ENCODE data around the gene NLRP4.

Gene NLRP4

DNA sequence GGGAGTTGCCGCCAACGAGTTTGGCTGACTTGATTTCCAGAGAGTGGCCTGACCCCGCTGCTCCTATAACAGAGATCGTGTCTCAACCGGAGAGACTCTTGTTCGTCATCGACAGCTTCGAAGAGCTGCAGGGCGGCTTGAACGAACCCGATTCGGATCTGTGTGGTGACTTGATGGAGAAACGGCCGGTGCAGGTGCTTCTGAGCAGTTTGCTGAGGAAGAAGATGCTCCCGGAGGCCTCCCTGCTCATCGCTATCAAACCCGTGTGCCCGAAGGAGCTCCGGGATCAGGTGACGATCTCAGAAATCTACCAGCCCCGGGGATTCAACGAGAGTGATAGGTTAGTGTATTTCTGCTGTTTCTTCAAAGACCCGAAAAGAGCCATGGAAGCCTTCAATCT, 21.6 kb downstream of the NLRP4 start:
- TF ChIP-seq TSHZ2 (CRISPR knock-in tag; IDR thresholded peaks at IDR 0.05) (no peak), PPARA (CRISPR knock-in tag; IDR thresholded peaks at IDR 0.05; ENCODE audit: borderline replicate concordance) (no peak), RARB (CRISPR knock-in tag; IDR thresholded peaks at IDR 0.05) (no peak), PATZ1 (CRISPR knock-in tag; IDR thresholded peaks at IDR 0.05; ENCODE audit: borderline replicate concordance) (no peak), ZC3H10 (CRISPR knock-in tag; IDR thresholded peaks at IDR 0.05) (no peak), GLIS3 (CRISPR knock-in tag; IDR thresholded peaks at IDR 0.05) (no peak), ZNF70 (CRISPR knock-in tag; IDR thresholded peaks at IDR 0.05) (no peak)
- TF ChIP-seq, protein P1, sequence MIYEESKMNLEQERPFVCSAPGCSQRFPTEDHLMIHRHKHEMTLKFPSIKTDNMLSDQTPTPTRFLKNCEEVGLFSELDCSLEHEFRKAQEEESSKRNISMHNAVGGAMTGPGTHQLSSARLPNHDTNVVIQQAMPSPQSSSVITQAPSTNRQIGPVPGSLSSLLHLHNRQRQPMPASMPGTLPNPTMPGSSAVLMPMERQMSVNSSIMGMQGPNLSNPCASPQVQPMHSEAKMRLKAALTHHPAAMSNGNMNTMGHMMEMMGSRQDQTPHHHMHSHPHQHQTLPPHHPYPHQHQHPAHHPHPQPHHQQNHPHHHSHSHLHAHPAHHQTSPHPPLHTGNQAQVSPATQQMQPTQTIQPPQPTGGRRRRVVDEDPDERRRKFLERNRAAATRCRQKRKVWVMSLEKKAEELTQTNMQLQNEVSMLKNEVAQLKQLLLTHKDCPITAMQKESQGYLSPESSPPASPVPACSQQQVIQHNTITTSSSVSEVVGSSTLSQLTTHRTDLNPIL (CRISPR knock-in tag; IDR thresholded peaks at IDR 0.05; ENCODE audit: low read depth) = no peak
- no peak for ATAC-seq

GRCh38 chr19:55858401-55858800, 22.1 kb downstream of the NLRP4 start:
- no peak for TF ChIP-seq CSDC2 (CRISPR knock-in tag; IDR thresholded peaks at IDR 0.05)
- no peak for TF ChIP-seq ZFP30 (CRISPR knock-in tag; IDR thresholded peaks at IDR 0.05)
- ATAC-seq = no peak

DNA sequence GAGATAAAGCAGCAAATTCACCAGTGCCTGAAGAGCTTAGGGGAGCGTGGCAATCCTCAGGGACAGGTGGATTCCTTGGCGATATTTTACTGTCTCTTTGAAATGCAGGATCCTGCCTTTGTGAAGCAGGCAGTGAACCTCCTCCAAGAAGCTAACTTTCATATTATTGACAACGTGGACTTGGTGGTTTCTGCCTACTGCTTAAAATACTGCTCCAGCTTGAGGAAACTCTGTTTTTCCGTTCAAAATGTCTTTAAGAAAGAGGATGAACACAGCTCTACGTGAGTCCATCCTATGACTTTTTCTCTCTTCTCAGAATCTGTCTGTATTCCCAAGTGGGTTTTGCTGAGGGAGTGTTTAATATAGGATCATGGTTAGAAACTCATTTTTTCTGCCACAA, 22.6 kb downstream of the NLRP4 start:
- no peak for ATAC-seq
- no peak for TF ChIP-seq ZNF565 (CRISPR knock-in tag; conservative IDR thresholded peaks at IDR 0.05; ENCODE audit: low read depth)
- TF ChIP-seq ZNF70 (CRISPR knock-in tag; IDR thresholded peaks at IDR 0.05) = no peak
- no peak for TF ChIP-seq ZC3H10 (CRISPR knock-in tag; IDR thresholded peaks at IDR 0.05)
- TF ChIP-seq, protein P2, sequence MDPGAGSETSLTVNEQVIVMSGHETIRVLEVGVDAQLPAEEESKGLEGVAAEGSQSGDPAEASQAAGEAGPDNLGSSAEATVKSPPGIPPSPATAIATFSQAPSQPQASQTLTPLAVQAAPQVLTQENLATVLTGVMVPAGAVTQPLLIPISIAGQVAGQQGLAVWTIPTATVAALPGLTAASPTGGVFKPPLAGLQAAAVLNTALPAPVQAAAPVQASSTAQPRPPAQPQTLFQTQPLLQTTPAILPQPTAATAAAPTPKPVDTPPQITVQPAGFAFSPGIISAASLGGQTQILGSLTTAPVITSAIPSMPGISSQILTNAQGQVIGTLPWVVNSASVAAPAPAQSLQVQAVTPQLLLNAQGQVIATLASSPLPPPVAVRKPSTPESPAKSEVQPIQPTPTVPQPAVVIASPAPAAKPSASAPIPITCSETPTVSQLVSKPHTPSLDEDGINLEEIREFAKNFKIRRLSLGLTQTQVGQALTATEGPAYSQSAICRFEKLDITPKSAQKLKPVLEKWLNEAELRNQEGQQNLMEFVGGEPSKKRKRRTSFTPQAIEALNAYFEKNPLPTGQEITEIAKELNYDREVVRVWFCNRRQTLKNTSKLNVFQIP (CRISPR knock-in tag; IDR thresholded peaks at IDR 0.05; ENCODE audit: borderline replicate concordance, low read depth) = no peak
- TF ChIP-seq, protein P1 (CRISPR knock-in tag; IDR thresholded peaks at IDR 0.05; ENCODE audit: low read depth) = no peak

DNA sequence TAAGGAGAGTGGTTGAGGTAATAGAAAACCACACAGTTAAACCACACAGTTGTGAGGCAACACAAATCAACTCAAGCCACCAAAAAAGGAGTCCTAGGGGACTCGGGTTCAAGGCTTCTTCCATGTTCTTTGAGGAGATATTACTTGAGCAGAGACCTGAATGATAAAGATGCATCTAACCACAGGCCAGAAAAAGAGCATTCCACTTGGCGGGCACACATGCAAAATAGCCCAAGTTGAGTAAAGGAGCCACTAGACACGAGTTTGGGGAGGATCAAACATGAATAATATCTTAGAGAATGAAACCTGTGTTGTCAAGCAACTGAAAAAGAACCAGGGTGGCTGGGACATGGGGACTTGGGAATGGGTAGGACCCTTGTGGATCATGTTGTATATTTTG, 30.2 kb downstream of the NLRP4 start:
- TF ChIP-seq ZNF70 (CRISPR knock-in tag; IDR thresholded peaks at IDR 0.05) = no peak
- no peak for TF ChIP-seq TSHZ2 (CRISPR knock-in tag; IDR thresholded peaks at IDR 0.05)
- no peak for TF ChIP-seq ESRRG (CRISPR knock-in tag; IDR thresholded peaks at IDR 0.05)
- TF ChIP-seq TOX (CRISPR knock-in tag; IDR thresholded peaks at IDR 0.05; ENCODE audit: borderline replicate concordance) = no peak
- no peak for TF ChIP-seq RARB (CRISPR knock-in tag; IDR thresholded peaks at IDR 0.05)
- TF ChIP-seq ZFP30 (CRISPR knock-in tag; IDR thresholded peaks at IDR 0.05) = no peak
- no peak for TF ChIP-seq OSR1 (CRISPR knock-in tag; IDR thresholded peaks at IDR 0.05)
- TF ChIP-seq, protein P3, sequence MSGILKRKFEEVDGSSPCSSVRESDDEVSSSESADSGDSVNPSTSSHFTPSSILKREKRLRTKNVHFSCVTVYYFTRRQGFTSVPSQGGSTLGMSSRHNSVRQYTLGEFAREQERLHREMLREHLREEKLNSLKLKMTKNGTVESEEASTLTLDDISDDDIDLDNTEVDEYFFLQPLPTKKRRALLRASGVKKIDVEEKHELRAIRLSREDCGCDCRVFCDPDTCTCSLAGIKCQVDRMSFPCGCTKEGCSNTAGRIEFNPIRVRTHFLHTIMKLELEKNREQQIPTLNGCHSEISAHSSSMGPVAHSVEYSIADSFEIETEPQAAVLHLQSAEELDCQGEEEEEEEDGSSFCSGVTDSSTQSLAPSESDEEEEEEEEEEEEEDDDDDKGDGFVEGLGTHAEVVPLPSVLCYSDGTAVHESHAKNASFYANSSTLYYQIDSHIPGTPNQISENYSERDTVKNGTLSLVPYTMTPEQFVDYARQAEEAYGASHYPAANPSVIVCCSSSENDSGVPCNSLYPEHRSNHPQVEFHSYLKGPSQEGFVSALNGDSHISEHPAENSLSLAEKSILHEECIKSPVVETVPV (CRISPR knock-in tag; IDR thresholded peaks at IDR 0.05) = no peak
- TF ChIP-seq TCF4 (CRISPR knock-in tag; IDR thresholded peaks at IDR 0.05; ENCODE audit: borderline replicate concordance) = no peak
- no peak for ATAC-seq

Measured in SK-N-SH treated with all-trans-retinoic acid at 6 μM for 48 hours (cell line).